CD4-positive, alpha-beta T cell treated with Interleukin-12 subunit alpha and Interleukin-12 subunit beta, for 1 hour (primary cell): ENCODE results near the gene RNPEP.
"Not testable (repeated sequence)": the region's sequence is repeated elsewhere in the genome, so short reads cannot be mapped to it uniquely, and the experiment has no call there.

ENCODE experiments used
- DNase-seq: peaks from one replicate; pipeline ENCODE4 v3.0.0-alpha.2; 2020

RNPEP gene, protein sequence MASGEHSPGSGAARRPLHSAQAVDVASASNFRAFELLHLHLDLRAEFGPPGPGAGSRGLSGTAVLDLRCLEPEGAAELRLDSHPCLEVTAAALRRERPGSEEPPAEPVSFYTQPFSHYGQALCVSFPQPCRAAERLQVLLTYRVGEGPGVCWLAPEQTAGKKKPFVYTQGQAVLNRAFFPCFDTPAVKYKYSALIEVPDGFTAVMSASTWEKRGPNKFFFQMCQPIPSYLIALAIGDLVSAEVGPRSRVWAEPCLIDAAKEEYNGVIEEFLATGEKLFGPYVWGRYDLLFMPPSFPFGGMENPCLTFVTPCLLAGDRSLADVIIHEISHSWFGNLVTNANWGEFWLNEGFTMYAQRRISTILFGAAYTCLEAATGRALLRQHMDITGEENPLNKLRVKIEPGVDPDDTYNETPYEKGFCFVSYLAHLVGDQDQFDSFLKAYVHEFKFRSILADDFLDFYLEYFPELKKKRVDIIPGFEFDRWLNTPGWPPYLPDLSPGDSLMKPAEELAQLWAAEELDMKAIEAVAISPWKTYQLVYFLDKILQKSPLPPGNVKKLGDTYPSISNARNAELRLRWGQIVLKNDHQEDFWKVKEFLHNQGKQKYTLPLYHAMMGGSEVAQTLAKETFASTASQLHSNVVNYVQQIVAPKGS

DNA sequence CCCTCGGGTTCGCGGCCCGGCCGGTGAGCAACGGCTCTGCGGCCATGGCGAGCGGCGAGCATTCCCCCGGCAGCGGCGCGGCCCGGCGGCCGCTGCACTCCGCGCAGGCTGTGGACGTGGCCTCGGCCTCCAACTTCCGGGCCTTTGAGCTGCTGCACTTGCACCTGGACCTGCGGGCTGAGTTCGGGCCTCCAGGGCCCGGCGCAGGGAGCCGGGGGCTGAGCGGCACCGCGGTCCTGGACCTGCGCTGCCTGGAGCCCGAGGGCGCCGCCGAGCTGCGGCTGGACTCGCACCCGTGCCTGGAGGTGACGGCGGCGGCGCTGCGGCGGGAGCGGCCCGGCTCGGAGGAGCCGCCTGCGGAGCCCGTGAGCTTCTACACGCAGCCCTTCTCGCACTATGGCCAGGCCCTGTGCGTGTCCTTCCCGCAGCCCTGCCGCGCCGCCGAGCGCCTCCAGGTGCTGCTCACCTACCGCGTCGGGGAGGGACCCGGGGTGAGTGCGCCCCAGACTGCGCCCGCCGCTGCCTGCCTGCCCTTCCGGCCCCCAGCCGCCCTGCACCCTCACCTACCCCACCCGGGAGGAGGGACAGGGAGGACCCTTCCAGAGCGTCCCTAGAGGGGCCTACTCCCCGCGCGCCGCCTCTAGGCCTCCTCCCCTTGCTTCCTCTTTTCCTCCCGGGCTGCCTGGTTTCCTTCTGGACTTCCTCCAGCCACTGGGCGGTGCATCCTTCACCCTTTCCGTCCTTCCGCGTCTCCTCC, at the start of gene RNPEP:
TSS of gene RNPEP (plus strand) at position 26 of the 757 bp plus-strand sequence. CDS start at position 45, 19 bp downstream.
- DNase-seq, result peak; percentile 59

DNA sequence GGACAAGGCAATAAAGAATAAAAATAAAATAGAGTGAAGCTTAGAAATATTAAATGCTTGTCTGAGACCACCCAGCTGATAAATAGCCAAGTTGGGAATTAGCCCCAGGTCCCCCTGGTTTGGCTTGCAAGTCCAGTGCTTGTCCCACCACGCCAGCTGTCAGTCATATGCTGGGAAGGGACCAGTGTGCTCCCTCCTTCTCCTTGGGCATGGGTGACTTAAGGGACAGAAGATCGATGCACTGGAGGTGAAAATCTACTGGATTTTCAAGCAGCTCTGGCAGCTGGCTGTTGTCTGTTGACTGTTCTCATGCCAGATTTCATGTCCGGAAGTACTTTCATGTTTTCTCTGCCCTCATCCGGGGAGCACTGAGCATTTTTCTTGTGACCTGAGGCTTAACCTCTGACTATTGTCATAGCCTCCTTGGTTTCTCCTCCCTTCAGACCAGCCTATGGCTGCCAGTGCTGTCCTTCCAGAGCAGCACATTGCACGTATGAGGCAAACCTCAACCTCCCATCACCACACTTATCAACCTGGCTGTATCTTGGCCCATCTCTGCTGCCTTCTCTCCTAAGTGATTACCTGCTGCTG, 48.5 kb upstream of the RNPEP start:
- no peak for DNase-seq

DNA sequence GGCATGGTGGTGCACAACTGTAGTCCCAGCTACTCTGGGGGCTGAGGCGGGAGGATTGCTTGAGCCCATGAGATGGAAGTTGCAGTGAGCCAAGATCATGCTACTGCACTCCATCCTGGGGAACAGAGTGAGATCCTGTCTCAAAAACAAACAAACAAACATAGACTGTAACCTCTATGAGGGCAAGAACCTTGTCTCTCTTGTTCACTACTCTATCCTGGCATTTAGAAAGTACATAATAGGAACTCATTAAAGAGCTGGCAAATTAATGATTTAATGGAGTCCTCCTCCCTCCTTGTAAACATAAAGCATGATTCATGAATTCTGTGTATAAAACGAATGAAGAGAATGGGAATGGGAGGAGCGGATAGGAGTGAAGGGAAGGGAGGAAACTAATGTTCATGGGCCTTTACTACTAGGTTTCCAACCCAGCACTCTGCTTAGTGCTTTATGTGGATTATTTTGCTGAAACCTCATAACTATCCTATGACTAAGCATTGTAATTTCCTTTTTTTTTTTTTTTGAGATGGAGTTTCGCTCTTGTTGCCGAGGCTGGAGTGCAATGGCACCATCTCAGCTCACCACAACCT, 44.7 kb upstream of the RNPEP start:
- no peak for DNase-seq

DNA sequence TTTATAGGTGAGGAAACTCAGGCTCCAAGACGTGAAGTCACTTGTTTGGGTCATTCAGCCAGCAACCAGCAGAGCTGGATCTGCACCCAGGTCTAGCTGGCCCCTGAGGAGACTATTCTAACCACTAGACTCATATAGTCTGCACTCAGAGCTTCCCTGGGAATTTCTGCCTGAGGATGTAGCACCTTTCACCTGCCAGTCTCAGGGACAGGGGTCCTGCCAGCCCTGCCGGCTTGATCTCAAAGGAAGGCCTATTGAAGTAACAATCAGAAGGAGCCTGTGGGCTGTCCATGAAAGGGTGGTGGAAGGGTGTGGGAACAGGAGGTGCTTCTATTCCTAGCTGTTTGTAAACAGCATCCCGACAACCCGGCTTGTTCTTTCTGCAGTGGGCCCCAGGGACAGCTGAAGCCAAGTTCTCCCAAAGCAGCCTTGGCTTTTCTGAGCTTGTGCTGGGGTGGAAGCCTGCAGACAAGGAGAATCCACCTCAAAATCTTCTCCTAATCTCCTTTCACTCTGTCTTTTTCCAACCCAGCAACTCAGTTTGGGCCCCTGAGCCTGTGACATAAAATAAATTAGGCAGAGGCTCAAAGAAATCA, 43.9 kb upstream of the RNPEP start:
- no peak for DNase-seq

DNA sequence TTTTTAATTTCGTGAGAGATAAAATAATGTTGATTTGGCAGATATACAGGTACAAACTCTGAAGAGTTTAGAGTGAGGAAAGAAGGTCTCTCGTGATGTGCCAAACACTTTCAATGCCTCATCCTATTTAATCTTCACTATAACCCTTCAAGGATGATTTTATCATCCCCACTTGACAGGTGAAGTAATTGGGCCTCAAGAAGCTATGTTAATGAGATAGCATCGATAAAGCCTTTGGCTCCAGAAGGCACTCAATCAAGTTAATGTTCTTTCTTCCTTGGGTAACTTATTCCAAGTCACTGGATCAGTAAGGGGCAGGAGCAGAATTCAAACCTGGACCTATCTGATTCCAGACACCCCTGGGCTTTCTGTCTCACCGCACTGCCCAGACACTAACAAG, 43.3 kb upstream of the RNPEP start:
- DNase-seq, result no peak

DNA sequence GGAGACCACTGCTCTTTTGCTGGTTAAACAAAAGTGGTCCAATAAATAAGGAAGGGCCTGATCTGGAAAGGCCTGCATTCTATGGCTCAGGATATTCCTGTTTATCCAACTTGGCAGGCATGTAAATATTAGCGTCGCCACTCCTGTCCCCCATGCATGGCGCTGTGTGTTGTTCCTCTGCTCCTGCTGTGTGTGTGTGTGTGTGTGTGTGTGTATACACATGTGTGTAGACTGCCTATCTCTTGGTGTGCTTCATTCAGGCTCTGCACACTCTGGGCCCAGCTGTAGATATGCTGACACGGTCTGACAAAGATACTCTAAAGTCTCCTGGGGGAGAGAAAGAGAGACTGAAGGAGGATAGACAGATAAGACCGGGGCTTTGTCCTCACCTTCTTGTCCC, 42.9 kb upstream of the RNPEP start:
- DNase-seq, result no peak

DNA sequence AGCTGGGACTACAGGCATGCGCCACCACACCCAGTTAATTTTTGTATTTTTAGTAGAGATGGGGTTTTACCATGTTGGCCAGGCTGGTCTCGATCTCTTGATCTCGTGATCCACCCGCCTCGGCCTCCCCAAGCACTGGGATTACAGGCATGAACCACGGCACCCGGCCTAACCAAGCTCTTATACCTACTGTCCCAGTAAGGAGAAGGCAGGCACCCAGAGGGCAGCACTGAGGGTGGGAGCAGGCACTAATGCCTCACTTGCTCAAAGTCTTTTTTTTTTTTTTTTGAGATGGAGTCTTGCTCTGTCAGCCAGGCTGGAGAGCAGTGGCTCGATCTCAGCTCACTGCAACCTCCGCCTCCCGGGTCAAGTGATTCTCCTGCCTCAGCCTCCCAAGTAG, 42.1 kb upstream of the RNPEP start:
- DNase-seq, result not testable (repeated sequence)

DNA sequence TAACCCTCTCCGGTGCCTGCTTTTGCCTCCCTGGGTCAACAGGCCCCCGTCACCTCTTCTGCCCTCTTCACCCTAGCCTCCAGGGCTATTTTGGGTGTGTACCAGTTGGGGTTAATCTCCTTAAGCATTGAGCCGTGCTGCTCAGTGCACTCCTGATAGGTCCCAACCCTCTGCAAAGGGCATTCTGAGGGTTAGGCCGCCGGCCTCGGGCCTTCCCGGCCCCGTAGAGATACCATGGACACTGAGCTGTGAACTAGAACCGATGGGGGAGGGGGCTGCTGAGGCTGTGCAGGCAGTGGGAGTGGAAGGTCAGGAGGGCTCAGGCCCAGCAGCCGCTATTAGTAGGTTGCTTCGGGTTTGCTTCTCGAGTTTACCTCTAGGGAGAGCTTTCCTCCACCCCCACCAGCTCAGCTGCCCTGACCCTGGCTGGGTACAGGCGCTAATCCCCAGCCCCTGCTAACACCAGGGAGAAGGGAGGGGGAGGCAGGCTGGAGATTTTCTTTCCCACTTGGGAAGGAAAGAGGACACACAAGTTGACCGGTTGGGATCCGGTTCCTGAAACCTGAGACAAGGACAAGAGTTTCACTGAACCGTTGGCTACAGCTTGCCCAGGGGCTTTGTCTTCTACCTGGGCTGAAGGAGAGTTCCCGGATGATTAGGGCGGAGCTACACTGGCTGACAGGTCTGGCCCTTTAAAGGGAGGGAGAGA, 40.9 kb upstream of the RNPEP start:
- DNase-seq, result no peak

DNA sequence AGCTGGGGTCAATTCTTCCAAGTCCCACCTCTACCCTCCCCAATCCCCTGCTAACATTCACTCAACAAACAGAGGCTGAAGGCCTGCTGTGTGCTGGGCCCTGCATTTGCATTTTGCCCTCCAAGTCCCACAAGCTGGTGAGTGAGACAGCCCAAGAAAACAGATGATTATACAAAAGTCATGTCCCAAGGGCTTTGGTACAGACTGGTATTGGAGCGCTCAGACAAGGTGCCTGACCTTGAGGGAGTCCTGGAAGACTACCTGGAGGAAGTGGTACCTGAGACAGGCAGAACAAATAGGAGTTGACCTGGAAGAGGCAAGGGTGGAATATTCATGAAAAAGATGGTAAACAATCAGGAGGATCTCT, 40.3 kb upstream of the RNPEP start:
- DNase-seq, result no peak

DNA sequence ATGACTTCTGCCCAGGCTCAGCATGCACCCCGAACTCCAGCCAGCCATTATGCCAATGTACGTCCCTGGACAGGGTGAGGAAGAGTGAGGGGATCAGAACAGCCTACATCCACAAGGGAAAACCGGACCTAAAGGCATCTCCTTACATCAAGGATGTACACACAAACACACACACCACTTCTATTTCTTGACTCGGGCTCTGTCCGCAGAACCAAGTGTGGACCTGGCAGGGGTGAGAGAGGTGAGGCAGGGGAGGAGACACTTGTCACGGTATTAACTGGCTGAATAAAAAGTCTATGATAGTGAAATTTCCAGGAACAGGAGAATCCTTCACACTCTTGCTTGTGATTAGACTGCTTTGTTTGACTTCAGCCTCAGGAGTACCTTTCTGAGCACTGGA, 38.4 kb upstream of the RNPEP start:
- DNase-seq, result no peak

DNA sequence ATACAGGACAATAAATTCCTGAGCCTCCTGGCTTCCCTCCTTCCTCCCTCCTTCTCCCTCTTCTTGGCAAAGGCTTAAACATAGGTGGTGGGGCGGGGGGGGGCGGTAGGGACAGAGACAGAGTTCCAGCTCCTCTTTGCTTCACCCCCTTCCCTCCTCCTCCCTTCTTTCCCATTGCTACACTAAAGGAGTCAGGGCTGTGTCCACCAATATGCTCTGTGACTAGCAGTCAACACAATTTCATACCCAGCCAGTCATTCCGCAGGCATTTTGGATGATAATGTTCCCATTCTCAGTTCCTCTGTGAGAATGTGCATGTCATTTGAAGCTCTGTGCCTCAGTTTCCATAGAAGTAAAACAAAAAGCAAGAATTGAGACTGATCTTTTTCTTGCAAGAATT, 37.8 kb upstream of the RNPEP start:
- DNase-seq, result no peak

DNA sequence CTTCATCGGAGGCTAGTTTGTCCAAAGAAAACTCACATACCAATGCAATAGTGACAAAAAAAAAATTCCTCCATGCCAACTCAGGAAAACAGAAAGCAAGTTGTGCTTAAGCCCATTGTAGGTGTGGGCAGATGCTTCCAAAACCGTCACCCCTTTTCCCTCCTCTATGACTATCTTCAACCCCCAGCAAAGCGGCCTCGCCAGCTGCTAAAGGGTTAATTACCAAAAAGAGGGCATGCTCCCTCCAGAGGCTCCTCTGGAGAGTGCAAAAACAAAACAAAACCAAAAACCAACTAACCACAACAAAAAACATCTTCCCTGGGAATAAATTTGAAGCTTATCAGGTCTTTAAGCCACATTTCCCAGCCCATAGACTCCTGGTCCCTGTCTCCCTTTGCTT, 37.3 kb upstream of the RNPEP start:
- no peak for DNase-seq

DNA sequence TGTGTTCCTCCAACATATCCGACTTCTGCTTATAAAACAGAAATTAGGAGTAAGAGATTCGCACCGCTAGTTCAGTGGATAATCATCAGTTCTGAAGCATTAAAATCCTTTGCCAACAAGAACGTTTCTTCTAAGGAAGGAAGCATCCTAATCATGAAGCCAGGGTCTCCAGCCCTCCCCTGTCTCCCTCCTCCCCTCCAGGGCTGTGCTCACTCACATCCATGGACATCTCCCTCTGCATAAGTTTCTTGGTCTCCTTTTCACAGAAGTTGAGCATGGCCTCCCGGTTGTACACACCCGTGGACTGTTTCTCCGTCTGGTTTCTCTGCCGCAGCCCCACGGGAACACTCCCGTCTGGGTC, 36.6 kb upstream of the RNPEP start:
- no peak for DNase-seq

DNA sequence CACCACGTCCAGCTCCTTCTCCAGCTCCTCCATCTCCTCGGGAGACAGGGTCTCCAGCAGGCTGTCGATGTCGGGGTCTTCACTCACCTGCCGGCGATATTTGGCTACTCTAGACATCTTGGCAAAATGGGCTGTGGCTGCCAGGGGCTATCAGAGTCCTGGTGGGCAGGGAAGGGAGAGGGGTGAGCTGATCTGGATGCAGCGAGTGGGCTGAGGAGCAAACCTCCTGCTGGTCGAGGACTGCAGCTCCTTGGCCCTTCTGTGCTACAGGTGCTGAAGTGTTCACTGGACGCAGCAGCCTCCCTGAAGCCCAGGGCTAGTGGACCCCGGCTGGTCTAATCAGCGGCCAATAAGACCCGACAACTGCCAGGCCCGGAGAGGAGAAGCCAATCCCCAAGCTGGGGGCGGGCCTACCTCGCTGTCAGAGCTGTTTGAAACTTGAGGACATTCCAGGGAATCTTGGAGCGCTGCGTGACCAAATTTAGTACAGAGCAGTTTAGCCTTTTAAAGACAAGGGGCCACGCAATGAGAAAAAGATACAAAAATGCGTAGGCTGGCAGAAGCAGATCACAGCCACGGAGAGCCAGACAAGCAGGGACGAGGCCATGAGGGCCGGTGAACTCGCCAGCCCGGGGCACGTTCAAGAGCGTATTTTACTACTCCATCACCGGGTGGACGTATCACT, 36.1 kb upstream of the RNPEP start, which contains the start of gene LMOD1:
TSS of gene LMOD1 (minus strand) at position 325 of the 685 bp plus-strand sequence. CDS start at position 117, 208 bp downstream.
- no peak for DNase-seq

DNA sequence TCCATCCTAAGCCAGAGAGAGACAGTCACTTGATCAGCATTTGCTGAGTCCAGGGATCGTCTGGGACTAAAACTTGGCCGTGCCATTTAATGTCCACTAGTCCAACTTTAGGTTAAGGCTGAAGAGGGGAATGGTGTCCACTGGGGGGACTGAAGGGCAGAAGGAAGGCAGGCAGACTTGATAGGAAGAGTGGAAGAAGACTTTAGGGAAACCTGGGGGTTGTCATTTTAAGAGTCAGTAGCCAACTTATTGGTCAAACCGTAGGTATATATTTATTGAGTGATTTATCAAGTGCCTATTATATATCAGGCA, 34.8 kb upstream of the RNPEP start:
- no peak for DNase-seq

DNA sequence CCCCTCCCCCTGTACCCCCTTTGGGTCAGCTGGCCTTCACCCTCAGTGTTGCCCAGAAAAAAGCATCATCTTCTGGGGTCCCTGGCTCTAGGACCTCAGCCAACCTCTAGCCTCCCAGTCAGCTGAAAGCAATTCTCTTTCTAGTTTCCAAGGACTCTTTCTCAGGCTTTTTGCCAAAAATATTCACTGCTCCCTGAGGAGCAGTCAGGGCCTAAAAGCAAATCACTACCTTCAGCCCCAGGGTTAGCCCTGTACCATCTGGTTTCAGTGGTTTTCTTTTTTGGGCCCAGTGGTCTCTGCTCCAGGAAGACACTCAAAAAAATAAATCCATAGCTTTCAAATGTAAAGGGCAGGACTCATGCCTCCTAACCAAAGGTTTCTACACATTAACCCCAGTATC, 33.0 kb upstream of the RNPEP start:
- no peak for DNase-seq

DNA sequence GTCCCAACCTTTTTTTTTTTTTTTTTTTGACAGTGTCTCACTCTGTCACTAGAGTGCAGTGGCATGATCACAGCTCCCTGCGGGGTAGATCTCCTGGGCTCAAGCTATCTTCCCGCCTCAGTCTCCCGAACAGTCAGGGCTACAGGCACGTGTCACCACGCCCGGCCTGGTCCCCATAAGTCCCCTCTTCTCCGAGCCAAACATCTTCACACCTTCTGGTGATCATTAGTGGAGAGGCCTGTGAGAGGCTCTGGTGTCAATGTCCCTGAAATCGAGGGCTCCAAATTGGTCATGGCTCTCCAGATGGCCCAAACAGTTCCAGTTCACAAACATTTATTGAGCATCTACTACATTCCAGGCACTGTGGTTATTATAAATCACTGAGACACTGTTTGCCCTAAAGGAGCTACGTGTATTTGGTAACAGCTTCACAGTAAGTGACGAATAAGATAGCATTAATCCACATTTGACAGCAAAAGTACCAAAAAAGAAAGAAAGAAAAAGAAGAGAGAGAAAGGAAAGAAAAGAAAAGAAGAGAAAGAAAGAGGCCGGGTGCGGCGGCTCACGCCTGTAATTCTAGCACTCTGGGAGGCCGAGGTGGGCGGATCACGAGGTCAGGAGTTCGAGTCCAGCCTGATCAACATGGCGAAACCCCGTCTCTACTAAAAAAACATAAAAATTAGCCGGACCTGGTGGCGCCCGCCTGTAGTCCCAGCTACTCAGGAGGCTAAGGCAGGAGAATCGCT, 28.0 kb upstream of the RNPEP start:
- DNase-seq, result peak; percentile 10

DNA sequence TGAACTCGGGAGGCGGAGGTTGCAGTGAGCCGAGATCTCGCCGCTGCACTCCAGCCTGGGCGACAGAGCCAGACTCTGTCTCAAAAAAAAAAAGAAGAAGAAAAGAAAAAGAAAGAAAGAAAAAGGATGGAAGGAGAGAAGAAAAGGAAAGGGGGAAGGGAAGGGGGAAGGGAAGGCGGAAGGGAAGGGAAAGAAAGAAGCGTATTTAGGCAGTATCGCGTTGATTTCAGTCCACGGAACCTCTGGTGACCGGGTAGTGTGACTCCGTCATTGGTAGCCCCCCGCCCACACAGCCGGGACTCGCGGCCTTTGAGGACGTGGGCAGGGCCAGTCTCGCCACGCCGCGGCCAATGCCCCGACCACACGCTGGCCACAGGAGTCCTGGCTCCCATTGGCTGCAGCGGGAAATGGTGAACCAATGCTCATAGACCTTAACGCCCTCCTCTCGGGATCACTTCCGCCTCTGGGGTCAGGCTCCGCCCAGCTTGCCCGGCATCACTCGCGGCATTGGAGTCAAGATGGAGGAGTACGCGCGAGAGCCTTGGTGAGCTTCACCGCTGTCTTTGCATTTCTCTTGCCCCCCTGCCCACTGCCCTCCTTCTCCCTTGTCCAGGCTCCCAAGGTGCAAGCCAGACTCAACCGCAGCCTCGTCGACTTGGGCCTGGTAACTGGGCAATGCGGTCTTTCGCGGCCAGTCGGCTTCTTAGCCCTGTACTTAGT, 27.3 kb upstream of the RNPEP start, which contains the start of gene TIMM17A:
TSS of gene TIMM17A (plus strand) at position 495 of the 720 bp plus-strand sequence. CDS start at position 519, 24 bp downstream.
- DNase-seq, result peak; percentile 93

DNA sequence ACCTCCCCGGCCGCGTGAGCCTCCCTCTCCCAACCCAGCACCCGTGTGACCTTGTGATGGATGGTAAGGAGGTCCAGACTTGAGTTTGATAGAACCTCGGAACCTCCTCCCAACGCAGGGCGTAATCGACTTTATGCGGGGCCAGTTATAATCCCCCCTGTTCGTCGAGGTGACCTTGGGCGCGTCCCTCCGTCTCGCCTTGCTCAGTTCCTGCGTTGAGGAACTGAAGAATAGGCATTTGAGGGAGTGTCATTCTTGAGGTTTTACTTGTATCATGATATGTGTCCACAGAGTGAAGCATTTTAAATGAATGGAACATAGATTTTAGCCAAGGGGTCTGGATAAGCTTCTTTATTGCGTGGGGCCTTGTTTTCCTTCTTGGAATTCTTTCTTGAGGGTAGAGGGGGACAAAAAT, 26.7 kb upstream of the RNPEP start:
- no peak for DNase-seq

DNA sequence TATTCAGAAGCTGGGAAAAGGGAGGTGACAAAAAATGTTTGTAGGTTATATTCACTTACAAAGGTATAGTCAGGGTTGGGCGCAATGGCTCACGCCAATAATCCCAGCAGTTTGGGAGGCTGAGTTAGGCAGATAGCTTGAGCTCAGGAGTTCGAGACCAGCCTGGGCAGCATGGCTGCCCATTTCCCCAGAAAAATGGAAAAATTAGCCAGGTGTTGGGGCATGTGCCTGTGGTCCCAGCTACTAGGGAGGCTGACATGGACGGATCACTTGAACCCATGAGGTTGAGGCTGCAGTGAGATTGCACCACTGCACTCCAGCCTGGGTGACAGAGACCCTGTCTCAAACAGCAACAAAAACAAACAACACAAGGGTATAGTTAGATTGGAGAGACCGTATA, 24.1 kb upstream of the RNPEP start:
- no peak for DNase-seq
